Measurements from ENCODE around the gene PPP1R1B.
A peak's percentile ranks its signal among the peaks of the same experiment; 100 is the strongest.

PPP1R1B gene

GRCh38 chr17:39633570-39634183 lies 6.9 kb downstream of the PPP1R1B start:
- no peak for DNase-seq (ENCODE audit: low read depth)

DNA sequence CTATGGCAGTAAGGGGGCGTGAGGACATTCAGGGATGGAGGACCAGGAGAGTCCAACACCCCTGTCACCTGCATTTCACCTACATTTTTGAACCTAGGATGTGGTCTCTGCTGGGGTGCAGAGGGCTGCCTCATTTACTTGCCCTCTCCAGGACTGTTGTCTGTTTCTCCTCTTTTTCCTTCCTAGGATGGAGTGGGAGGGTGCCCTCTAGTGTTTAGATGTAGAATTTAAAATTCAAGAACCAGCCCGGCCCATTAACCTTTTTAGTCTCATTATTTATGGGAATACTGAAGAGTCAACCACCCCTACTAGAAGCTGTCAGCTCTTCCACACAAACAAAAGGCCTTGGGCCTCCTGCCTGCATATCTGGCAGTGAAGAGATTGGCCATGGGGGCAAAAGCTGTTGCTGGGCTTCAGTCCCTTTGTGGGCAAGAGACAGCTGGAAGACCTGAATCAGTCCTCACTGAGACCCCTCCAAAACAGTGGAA lies 7.7 kb downstream of the PPP1R1B start:
- no peak for DNase-seq (ENCODE audit: low read depth)

- no peak for DNase-seq (ENCODE audit: low read depth)
These were observed 8.9 kb downstream of the PPP1R1B start for GRCh38 chr17:39635614-39636176.

DNA sequence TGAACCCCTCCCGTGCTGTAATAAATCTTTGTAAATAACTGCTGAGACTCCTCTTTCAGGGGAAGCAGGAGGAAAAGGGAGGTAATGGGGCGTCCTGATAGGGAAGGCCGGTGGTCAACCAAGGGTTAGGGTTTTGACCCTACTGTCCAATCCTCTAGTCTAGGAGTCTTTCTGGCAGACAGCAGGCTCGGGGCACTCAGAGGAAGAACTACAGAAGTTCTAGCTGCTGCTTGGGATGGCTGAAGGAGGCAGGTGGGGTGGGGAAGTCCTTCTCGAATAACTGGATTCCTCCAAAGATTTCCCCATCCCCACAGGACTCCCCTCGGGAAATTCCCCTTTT lies 9.8 kb downstream of the PPP1R1B start:
- no peak for DNase-seq (ENCODE audit: low read depth)

DNA sequence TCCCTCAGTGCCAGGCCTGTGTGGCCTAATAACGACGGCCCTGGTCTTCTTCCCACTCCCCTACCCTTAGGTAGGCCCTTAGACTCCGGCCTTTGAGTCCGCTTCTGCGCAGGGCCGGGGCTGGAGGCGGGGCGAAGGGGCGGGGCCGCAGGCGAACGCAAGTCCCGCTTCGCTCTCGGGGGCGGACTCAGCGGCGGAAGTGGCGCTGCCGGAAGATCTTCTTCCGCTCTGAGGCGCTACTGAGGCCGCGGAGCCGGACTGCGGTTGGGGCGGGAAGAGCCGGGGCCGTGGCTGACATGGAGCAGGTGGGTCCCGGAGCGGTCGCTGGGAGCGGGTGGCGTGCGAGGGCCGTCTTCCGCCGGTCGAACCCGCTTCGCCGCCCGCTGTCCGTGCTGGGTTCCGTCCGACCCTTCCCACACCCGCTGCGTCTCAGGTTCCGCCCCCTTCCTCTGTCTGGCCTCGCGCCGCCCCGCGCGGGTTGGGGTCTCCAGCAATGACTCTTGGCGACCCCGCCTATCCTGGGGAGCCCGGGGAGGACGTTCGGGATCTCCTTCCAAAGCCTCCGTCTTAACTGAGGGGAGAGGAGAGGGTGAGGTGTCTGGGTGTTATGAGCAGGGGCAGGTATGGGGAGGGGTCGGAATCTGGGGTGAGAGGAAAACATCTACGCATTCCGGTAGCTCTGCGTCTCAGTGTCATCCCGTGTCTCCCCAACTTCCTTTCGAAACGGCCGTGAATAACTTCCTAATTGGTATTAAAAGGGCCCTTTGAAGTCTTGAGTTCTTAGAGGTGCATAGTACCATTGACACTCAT lies 10.4 kb downstream of the PPP1R1B start, which contains the start of gene STARD3:
TSS of gene STARD3 (plus strand) at position 218 of the 810 bp plus-strand sequence. CDS start 16,388 bp downstream, outside the sequence.
- DNase-seq (ENCODE audit: low read depth) = peak; percentile 83

- no peak for DNase-seq (ENCODE audit: low read depth)
These were observed 11.6 kb downstream of the PPP1R1B start for GRCh38 chr17:39638317-39638716.

GRCh38 chr17:39639043-39639442 lies 12.3 kb downstream of the PPP1R1B start:
- no peak for DNase-seq (ENCODE audit: low read depth)

- no peak for DNase-seq (ENCODE audit: low read depth)
These were observed 13.1 kb downstream of the PPP1R1B start for GRCh38 chr17:39639566-39640458.

DNA sequence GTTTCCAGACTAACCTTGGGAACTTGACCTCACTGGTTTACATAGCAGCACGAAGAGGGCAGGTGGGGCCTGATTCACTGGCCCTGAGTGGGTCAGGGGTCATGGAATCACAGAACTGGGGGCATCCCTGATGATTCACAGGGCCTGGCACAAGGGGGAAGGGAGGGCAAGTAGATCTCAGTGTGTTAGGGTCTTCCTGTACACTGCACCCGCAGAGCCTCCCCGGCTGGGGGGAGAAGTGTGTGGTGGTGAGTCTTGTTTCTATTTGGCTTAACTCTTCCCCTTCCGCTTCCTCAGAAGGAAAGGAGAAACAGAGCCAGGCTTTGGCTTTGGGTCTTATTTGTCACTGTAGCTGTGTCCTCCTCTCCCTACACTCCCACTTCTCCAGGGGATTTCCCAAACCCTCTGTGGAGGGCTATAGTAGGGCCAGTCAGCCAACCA lies 13.9 kb downstream of the PPP1R1B start:
- no peak for DNase-seq (ENCODE audit: low read depth)

DNA sequence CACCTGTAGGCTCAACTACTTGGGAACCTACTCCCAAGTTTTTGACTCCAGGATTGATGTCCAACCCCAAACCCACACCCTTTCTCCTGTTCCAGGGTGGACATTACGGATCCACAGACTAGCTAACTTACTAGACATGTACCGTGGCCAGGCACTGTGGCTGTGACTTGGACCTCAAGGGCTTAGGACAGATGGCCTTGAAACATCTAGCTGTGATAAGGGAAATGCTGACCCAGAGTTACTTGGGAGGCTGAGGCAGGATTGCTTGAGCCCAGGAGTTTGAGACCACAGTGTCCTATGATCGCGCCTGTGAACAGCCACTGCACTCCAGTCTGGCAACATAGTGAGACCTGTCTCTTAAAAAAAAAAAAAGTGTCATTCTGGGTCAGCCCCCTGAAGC lies 14.3 kb downstream of the PPP1R1B start:
- DNase-seq (ENCODE audit: low read depth) = no peak

- no peak for DNase-seq (ENCODE audit: low read depth)
These were observed 15.1 kb downstream of the PPP1R1B start for GRCh38 chr17:39641883-39642282.

DNA sequence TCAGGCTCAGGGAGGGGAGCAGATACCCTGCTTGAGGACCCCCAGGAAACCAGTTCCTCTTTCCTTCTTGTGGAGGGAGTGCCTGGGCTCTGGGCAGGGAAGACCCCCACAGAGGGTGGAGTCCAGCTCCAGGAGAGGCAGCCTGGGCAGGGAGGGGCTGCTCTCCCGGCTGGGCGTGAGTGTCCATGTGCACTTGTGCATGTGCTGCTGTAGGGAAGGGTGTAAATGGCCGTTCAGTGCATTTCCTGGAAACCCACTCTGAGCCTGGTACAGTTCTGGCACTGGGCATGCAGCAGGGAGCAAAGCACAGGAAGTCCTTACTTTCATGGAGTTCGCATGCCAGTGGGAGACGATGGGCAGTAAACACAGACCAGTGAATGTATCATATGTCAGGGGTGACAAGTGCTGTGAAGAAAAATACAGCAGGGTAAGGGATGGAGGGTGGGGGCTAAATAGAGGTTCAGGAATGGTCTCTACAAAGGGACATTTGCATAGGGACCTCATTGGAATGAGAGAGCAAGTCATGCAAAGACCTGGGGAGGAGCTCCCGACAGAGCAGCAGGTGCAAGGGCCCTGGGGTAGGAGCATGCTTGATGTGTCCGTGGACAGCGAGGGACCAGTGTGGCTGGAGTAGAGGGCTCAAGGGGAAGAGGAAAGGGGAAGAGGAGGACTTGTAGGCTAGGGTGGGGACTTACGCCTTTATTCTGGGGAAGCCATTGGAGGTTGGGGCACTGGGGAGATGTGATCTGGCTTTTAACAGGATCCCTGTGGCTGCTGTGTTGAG lies 15.7 kb downstream of the PPP1R1B start:
- DNase-seq (ENCODE audit: low read depth) = no peak

DNA sequence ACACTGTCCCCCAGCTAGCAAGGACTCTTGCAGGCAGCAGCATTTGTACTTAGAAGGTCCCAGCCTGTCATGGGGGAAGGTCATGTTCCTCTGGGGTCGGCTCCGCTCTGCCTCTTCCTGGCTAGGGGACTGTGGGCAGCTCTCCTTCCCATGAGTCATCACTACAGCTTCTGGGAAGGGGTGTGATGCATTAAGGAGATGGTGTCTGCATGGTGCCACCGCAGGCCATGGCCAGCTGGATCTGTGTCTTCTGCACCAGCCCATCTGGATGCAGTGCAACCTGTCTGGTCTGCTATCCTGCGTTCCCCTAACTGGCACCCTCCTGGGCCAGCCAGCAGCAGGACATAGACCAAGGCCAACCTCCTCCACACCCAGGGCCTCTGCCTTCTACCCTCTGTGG lies 16.5 kb downstream of the PPP1R1B start:
- DNase-seq (ENCODE audit: low read depth) = no peak

DNA sequence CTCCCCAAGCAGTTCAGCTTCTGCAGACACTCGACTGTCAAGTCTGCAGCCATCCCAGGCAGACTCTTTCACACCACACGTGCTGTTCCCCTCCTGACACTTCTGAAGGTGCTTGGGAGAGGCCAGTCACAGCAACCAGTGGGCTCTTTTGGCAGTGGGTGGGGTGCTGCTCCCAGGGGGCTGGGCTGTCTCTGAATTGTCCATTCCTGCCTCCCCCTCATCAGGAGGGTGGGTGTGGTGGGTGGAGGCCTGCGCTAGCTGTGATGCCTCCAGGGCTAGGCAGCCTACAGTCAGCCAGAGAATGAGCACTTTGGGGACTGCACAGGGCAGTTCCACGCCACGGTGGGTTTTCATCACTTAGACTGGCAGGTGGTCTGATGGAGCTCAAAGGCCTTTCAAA lies 20.5 kb downstream of the PPP1R1B start:
- DNase-seq (ENCODE audit: low read depth) = no peak

GRCh38 chr17:39648616-39649366 lies 22.0 kb downstream of the PPP1R1B start:
- DNase-seq (ENCODE audit: low read depth) = no peak

DNA sequence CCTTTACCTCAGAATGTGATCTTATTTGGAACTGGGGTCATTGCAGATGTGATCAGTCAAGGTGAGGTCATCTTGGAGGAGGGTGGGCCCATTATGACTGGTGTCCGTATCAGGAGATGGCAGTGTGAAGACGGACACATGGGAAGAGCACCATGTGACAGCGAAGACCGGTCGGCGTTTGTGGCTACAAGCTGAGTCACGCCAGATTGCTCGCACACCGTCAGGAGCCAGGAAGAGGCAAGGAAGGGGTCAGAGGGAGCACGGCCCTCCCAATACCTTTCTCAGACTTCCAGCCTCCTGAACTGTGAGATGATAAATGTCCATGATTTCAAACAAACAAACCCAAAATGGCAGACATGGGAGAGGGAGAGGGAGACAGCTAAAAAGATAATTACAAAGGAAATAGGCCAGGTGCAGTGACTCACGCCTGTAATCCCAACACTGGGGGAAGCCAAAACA lies 23.4 kb downstream of the PPP1R1B start:
- DNase-seq (ENCODE audit: low read depth) = no peak

- no peak for DNase-seq (ENCODE audit: low read depth)
These were observed 25.3 kb downstream of the PPP1R1B start for GRCh38 chr17:39651923-39652586.

- no peak for DNase-seq (ENCODE audit: low read depth)
These were observed 26.0 kb downstream of the PPP1R1B start for GRCh38 chr17:39652587-39653315.

DNA sequence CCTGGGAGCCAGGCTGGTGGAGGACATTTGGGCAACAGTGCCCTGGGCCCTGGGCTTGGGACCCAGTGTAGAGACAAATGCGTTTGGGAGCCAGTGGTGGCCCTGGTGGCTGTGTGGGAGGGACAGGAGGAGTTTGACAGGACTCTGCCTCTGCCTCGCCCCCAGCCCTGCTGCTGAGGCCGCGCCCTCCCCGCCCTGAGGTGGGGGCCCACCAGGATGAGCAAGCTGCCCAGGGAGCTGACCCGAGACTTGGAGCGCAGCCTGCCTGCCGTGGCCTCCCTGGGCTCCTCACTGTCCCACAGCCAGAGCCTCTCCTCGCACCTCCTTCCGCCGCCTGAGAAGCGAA lies 26.5 kb downstream of the PPP1R1B start:
- DNase-seq (ENCODE audit: low read depth) = no peak
